HG03432 (cell line): ENCODE data around the gene TCP10L.
"Not testable (repeated sequence)": the region's sequence is repeated elsewhere in the genome, so short reads cannot be mapped to it uniquely, and the experiment has no call there.

Experiments
- ATAC-seq: cut with Tn5 transposase; IDR thresholded peaks from one replicate; pipeline ENCODE4 v1.9.1; 2021; ENCODE audit warnings: mild to moderate bottlenecking, moderate library complexity; ENCODE audit not compliant: unreplicated experiment

The TCP10L gene

DNA sequence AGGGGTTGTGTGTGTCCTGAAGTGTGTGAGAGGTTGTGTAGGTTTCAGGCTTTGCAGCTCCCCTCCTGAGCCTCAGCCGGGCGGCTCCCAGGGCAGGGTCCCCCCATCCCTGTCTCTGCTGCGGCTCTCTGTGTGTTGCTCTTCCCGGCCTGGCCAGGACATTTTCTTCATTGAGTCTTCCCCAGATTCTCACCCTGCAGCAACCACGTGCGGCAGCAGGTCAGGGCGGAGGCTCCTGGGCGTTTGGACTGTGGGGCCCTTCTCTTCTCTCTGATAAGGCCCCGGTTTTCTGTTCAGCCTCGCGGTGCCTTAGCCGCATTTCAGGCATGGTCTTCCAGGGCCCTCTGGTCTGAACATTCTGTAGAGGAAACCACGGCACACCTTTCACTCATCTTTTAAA lies 1.8 kb upstream of the TCP10L start:
- no peak for ATAC-seq

- ATAC-seq: no peak
Observed at GRCh38 chr21:32585970-32586369, 647 bp upstream of the TCP10L start.

GRCh38 chr21:32584472-32584871 lies 851 bp downstream of the TCP10L start:
- ATAC-seq: no peak

DNA sequence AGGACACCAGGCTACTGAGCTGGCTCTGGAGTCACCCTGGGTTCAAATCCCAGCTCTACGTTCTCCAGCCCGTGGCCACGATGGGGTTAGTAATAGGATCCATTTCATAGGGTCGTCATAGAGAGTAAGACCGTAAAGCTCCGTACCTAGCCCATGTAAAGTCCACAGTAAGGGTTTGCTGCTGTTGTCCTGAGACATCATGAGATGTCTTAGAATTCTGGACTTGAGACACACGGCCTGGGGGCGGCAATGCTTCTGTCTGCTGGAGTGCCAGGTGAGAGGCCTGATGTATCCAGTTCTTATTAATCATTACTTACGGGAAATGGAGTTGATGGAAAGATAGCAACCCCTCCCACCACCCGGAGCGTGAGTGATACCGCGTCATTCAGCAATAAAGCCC lies 3.6 kb downstream of the TCP10L start:
- no peak for ATAC-seq

- no peak for ATAC-seq
Observed at GRCh38 chr21:32580949-32581348, 4.4 kb downstream of the TCP10L start.

GRCh38 chr21:32578107-32578691 lies 7.1 kb downstream of the TCP10L start:
- no peak for ATAC-seq

DNA sequence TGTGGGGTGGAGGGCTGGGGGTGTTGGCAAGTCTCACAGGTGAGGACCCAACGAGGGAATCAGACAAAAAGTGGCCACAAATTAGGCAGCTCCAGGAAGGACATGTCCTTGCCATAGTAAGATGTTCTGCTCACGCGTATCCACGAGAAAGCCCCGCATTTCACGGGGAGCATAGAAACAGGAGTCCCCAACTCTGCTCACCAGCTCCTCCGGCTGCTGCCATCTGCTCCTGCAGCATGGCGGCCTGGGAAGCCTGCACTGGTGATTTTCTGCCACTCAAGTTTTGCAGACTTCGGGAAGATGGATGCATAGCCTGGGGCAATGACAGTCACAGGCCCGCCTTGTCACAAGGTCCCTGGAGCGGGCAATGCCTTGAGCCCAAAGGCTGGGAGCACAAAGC lies 9.3 kb downstream of the TCP10L start:
- ATAC-seq: no peak

DNA sequence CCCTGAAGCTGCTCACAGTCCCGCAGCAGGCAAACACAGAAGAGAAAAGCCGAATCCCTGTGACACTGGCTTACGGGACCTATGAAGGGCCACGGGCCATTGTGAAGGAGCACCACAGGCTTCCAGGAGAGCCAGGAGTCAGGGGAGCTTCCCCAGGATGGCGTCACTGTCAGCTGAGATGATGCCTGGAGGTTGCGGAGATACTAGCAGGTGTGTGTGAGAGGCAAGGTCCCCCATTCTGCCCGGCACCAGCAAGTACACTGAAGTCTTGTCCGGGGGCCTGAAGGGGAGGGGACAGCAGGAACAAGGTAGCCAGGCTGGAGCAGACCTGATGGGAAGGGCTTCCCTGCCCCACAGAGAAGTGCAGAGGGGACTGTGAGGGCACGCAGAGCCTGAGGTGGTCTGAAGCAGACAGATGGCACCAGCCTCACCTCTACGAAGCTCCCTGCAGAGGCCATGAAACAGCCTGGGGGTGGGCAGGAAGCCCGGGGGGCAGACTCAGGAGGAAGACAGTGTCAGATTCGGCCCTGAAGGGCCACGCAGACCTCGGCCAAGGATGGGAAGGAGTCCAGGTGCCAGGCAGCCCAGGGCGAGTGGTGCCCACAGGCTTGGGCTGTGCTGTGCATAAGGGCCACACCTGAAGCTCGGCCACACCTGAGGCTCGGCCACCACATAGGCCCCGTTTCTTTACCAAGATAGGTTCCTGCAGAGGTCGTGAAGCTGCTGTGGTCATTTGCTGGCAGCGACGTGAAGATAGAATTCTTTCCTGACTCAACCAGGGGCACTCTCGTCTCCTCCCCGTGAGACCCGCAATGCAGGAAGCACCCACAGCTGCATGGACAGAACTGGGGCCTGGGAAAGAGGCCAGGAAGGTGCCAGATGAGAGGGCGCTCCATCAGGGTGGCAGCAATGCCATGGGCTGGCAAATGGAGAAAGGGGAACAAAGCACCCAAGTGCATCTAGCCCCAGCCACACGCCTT lies 10.1 kb downstream of the TCP10L start:
- no peak for ATAC-seq

- ATAC-seq: no peak
Observed at GRCh38 chr21:32572574-32573420, 12.5 kb downstream of the TCP10L start.

- no peak for ATAC-seq
Observed at GRCh38 chr21:32570456-32570855, 14.9 kb downstream of the TCP10L start.

DNA sequence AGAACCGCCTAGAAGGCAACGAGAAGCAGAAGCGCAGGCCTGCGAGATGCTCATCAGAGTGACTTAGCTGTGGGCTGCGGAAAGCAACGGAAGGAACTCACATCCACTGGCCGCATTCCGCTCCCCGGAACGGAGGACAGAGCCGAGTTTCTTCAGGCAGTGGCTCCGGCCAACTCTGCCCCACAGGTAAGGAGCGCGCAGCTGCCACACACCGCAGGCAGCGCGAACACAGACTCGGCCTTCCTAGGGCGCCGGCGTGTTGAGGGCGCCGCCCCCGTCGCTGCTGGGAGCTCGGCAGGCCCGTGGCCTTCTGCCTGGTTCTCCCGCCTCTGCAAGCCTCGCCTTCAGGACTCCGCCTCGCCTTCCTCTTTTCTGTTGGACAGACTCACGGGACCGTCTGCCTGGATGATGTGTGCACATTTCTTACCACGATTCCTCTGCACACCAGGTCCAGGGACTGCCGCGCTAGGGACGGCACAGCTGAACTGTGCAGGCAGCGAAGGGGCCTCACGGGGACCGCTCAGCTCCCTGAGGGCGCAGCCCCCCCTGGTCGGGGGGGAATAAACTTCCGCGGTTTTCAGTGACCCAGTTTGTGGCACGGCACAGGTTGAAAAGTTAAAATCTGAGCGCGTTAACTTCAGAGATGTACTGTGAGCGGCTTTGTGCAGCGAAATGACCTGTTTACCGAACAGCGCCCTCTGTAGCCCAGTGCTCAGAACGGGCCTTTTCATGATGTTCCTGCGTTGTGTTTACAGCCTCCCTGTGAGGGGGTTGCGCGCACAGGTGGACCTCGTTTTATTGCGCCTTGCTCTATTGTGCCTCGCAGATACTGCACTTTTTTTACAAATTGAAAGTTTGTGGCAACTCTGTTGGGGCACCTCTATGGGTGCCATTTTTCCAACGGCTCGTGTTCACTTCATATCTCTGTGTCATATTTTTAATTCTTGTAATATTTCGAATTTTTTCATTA lies 15.8 kb downstream of the TCP10L start:
- ATAC-seq: peak; percentile 83

- no peak for ATAC-seq
Observed at GRCh38 chr21:32567626-32568025, 17.7 kb downstream of the TCP10L start.

- no peak for ATAC-seq
Observed at GRCh38 chr21:32566741-32567389, 18.5 kb downstream of the TCP10L start.

GRCh38 chr21:32565856-32566465 lies 19.4 kb downstream of the TCP10L start:
- no peak for ATAC-seq

DNA sequence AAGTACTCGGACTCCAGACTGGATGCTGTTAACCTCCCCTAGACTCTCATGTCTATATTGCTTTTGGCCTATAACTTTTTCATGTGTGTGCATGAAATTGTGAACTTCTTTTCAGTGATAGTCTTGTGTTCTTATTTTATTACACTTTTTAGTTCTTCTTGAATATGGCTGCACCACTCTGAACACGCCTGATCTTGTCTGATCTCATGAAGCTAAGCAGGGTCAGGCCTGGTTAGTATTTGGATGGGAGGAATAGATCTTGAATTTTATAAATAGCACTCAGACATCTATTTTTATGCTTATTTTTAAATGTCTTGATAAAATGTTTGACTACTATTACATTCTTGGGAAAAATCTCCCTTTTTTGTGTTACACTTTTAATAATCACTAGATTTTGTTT lies 22.4 kb downstream of the TCP10L start:
- ATAC-seq: no peak

- no peak for ATAC-seq
Observed at GRCh38 chr21:32562426-32562825, 22.9 kb downstream of the TCP10L start.

DNA sequence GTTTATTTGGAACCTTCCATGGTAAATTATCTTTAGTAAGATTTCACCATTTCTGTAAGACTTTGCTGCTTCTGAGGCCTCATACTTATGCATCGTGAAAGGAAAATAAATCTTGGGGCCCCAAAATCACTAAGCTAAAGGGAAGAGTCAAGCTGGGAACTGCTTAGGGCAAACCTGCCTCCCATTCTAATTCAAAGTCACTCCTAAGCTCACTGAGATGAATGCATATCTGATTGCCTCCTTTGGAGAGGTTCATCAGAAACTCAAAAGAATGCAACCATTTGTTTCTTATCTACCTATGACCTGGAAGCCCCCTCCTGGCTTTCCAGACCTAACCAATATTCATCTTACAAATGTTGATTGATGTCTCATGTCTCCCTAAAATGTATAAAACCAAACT lies 23.8 kb downstream of the TCP10L start:
- ATAC-seq: not testable (repeated sequence)

DNA sequence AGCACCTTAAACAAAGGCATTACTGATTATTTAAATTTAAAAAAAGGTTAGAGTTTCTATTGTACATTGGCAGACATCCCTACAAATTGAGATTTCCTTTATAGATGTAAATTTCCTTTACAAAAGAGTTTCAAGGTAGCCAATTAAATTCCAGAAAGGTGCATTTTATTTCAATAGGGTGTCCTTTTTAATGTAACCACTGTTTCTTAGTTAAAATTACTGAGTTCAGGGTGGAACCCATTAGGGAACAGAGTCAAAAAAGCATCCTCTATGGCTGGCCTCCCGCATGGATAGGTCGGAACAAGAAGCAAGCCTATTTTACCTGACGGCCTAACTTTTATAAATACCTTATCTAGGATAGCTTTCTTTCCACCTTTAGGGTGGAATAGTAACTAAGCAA lies 24.4 kb downstream of the TCP10L start:
- no peak for ATAC-seq

DNA sequence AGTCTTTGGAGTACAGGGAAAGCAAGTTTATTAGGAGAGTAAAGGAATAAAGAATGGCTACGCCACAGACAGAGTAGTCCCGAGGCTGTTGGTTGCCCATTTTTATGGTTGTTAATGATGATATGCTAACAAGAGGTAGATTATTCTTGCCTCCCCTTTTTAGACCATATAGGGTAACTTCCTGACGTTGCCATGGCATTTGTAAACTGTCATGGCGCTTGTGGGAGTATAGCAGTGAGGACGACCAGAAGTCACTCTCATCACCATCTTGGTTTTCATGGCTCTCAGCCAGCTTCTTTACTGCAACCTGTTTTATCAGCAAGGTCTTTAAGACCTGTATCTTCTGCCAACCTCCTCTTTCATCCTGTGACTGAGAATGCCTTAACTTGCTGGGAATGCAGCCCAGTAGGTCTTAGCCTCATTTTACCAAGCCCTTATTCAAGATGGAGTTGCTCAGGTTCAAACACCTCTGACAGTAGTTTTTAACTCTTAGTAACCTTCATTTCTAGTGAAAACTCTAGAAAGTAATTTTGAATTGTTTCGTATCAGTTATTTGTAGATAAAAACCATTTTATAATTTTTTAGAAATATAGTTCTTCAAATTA lies 26.2 kb downstream of the TCP10L start:
- no peak for ATAC-seq
